SU-DHL-6 (cell line): Measurements from ENCODE around the gene PNO1.

Source experiments
- CTCF ChIP-seq: fragments of 200-600 bp; sonication (generic); IDR thresholded peaks from one replicate; pipeline ENCODE4 v1.5.1; 2017; ENCODE audit warnings: antibody characterized with exemption, mild to moderate bottlenecking, low read length, moderate library complexity; ENCODE audit not compliant: insufficient read depth, poor library complexity, severe bottlenecking
- EZH2phosphoT487 ChIP-seq: fragments of 200-600 bp; sonication (generic), shearing (Covaris generic); conservative IDR thresholded peaks from 2 replicates; pipeline ENCODE4 v1.6.1; 2018; ENCODE audit warnings: mild to moderate bottlenecking, antibody characterized with exemption, low read length, moderate library complexity, mixed read lengths

- no peak for TF ChIP-seq CTCF
- no peak for TF ChIP-seq EZH2phosphoT487
Observed at GRCh38 chr2:68206793-68207192, 49.1 kb downstream of the PNO1 start.
